MCF 10A (cell line): ENCODE results near the gene TFG. TPM values are rescaled to one million over a fixed set of nuclear protein-coding genes. Genes with fewer than 3 reads are reported as not detected.

Source experiments
- BruUV-seq: library from RNA; stranded (reverse); fragments of 400-500 nt; replicated peaks from 2 replicates; lab custom pipeline; 2021; lab: Mats Ljungman, UMichigan
- CTCF ChIA-PET: fragments of 300-600 bp; sonication (Branson Sonifier 250); formaldehyde crosslinking; extraction: SDS; loops from one replicate; lab custom pipeline; 2021; ENCODE audit warnings: antibody characterized with exemption, inconsistent platforms; lab: Yijun Ruan, JAX
- POLR2A ChIA-PET: fragments of 300-600, 350-650 bp; sonication (Branson Sonifier 250); formaldehyde crosslinking; extraction: SDS; loops from one replicate; lab custom pipeline; 2020; ENCODE audit warnings: antibody characterized with exemption, inconsistent platforms; lab: Yijun Ruan, JAX
- DNase-seq: peaks from one replicate; pipeline ENCODE4 v3.0.0-alpha.2; 2018; ENCODE audit not compliant: unreplicated experiment
- H3K27ac Mint-ChIP-seq: one replicate; pipeline ENCODE4 v1.8.0; 2022; ENCODE audit warnings: mild to moderate bottlenecking, low read depth, mixed read lengths; ENCODE audit not compliant: unreplicated experiment
- H3K27me3 Mint-ChIP-seq: one replicate; pipeline ENCODE4 v1.8.0; 2022; ENCODE audit warnings: mixed read lengths; ENCODE audit not compliant: insufficient read depth, unreplicated experiment
- H3K36me3 Mint-ChIP-seq: one replicate; pipeline ENCODE4 v1.8.0; 2022; ENCODE audit warnings: mild to moderate bottlenecking, moderate library complexity, mixed read lengths; ENCODE audit not compliant: insufficient read depth, unreplicated experiment
- H3K4me1 Mint-ChIP-seq: one replicate; pipeline ENCODE4 v1.8.0; 2022; ENCODE audit warnings: mixed read lengths; ENCODE audit not compliant: insufficient read depth, unreplicated experiment
- H3K4me3 Mint-ChIP-seq: one replicate; pipeline ENCODE4 v1.8.0; 2022; ENCODE audit warnings: mild to moderate bottlenecking, moderate library complexity, mixed read lengths; ENCODE audit not compliant: unreplicated experiment
- H3K9me3 Mint-ChIP-seq: one replicate; pipeline ENCODE4 v1.8.0; 2022; ENCODE audit warnings: mixed read lengths; ENCODE audit not compliant: unreplicated experiment
- intact Hi-C: fragments of 100-400 bp; cut with micrococcal nuclease; formaldehyde crosslinking; loops from 2 replicates; pipeline ENCODE4 v1.14.1; 2022
- total RNA-seq: library from RNA; stranded (reverse); gene quantifications from 2 replicates; pipeline ENCODE4 v1.2.3, GENCODE V29; 2022
- TF ChIP-seq, protein P1 (sequence below): fragments of 200-600 bp; IDR thresholded peaks from one replicate; pipeline ENCODE4 v1.8.0; 2022; ENCODE audit warnings: antibody characterized with exemption, mild to moderate bottlenecking; ENCODE audit not compliant: unreplicated experiment

The TFG gene
- total RNA-seq, 1 experiment from 2014 or later, result 168 TPM

DNA sequence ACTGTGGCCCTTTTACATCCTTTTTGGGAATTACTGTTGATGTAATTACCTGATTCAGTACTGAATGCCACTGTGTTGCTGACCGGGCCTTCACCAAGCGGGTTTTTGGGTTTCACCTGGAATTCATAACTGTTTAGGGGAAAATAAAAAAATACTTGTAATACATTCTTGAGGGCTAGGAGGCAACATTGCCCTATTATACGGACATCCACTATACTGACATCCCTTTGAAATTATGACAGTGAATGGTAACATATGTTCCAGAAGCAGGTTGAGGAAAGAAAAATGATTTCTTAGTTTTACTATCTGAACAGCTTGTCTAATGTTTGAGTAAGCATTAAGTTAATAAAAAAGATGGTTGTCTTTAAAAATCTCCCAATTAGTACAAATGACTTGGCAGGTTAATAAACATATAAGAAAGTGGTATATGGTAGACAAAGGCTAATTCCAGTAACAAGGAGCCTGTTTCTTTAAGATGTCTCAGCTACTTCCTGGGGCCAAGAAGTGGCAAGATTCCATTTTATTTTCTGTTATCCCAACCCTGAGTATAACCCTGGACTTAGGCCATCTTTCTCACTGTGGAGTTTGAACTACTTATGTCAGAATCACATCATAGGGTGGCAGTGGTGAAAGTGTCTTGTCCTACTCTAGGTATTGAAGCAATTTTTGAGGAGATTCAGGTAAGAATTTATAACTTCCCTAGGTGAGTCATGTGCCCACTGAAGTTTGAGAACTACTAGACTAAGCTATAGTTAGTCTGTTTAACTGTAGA lies 45.5 kb downstream of the TFG start:
- POLR2A ChIA-PET, result interaction anchor here (0.6 to 0.7 kb wide), 2 partner anchors 21 to 491 kb away, joined by 3 to 4 read pairs; no protein-coding TSS in a partner anchor
- H3K27me3 Mint-ChIP-seq, result no peaks in the 10 kb centered on the region
- H3K36me3 Mint-ChIP-seq, result peaks cover 52% of the 10 kb centered on the region
- no TSS peak for BruUV-seq
- intact Hi-C loops, result no loop called here
- no peak for DNase-seq
- no peak overlapping the region for H3K4me3 Mint-ChIP-seq
- no peaks in the 10 kb centered on the region for H3K9me3 Mint-ChIP-seq
- H3K27ac Mint-ChIP-seq, result no peak overlapping the region
- TF ChIP-seq, protein P1, sequence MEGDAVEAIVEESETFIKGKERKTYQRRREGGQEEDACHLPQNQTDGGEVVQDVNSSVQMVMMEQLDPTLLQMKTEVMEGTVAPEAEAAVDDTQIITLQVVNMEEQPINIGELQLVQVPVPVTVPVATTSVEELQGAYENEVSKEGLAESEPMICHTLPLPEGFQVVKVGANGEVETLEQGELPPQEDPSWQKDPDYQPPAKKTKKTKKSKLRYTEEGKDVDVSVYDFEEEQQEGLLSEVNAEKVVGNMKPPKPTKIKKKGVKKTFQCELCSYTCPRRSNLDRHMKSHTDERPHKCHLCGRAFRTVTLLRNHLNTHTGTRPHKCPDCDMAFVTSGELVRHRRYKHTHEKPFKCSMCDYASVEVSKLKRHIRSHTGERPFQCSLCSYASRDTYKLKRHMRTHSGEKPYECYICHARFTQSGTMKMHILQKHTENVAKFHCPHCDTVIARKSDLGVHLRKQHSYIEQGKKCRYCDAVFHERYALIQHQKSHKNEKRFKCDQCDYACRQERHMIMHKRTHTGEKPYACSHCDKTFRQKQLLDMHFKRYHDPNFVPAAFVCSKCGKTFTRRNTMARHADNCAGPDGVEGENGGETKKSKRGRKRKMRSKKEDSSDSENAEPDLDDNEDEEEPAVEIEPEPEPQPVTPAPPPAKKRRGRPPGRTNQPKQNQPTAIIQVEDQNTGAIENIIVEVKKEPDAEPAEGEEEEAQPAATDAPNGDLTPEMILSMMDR, result no peak
- no peaks in the 10 kb centered on the region for H3K4me1 Mint-ChIP-seq
- CTCF ChIA-PET, result interaction anchor here (0.7 to 2.4 kb wide), 8 partner anchors 12 to 442 kb away, joined by 3 to 7 read pairs (median 4); no protein-coding TSS in a partner anchor

DNA sequence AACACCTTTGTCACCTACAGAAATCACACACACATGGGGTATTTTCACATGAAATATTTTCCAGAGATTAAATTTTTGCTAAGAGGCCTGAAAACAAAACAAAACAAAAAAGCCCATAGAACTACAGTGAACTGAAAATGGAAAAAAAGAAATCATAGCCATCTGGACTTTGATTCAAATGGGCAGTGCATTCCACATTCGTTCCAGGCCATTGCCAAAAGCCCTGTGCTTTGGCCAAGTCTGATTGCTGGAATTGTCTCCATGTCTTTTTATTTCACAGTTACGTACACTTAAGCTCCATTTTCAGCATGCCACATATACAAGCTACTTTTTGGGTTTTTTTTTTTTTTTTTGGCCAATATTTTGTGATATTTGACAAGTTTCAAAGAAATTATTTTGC lies 47.1 kb downstream of the TFG start:
- H3K4me3 Mint-ChIP-seq, result no peak overlapping the region
- intact Hi-C loops, result no loop called here
- peaks cover 37% of the 10 kb centered on the region for H3K36me3 Mint-ChIP-seq

DNA sequence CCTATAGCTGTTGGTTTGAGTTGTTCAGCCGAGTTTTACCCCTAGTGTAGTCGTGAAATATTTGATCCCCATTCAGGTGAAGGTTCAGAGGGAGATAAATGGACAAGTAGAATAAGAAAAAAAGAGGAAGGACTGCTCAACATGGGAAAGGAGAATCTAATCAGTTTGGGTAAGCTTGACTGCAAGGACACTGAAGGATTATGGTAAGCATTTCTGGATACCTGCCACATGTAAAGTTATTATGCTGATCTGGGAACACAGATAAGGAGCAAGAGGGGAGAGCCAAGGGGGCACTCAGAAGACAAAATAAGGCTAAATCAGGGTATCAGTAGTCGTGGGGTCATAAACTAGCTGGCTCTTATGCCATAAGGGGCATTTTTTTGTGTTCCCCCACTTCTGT lies 49.9 kb downstream of the TFG start:
- CTCF ChIA-PET, result interaction anchor here (0.6 to 1.7 kb wide), 5 partner anchors 10 to 437 kb away, joined by 3 to 4 read pairs (median 3); no protein-coding TSS in a partner anchor
- TF ChIP-seq, protein P1, result no peak
- H3K27ac Mint-ChIP-seq, result no peak overlapping the region

More for the DNA sequence above, 47.1 kb downstream of the TFG start:
- CTCF ChIA-PET, result no interaction called here
- no peak for DNase-seq
- H3K4me1 Mint-ChIP-seq, result no peaks in the 10 kb centered on the region
- H3K27me3 Mint-ChIP-seq, result no peaks in the 10 kb centered on the region
- H3K9me3 Mint-ChIP-seq, result no peaks in the 10 kb centered on the region
- peak overlapping the region; percentile 46 for H3K27ac Mint-ChIP-seq
- TF ChIP-seq, protein P1, result no peak
- BruUV-seq, result no TSS peak
- POLR2A ChIA-PET, result interaction anchor here (0.8 kb wide), 1 partner anchor 109 kb away, joined by 3 read pairs; no protein-coding TSS in a partner anchor

DNA sequence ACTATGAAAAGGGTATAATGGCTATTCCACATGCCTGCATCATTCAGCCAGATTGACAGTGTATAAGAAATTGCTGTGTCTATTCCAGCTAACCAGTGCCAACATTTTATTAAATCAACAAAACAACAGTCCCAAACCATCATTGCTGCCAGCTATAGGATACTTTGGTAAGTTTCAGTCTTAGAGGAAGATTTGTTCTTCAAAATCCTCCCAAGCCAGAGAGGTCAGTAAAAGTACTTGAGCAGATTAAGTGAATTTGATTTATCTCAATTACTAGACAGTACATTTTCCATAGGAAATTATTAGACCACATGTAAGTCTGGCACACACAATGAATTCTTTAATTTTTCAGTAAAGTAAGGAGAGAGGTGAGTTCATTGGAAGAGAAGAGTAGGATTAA lies 50.7 kb downstream of the TFG start:
- Mint-ChIP-seq H3K4me1 (peaks cover 7% of the 10 kb centered on the region), H3K4me3 (no peak overlapping the region), H3K36me3 (peaks cover 9% of the 10 kb centered on the region), H3K27ac (no peak overlapping the region), H3K9me3 (no peaks in the 10 kb centered on the region), H3K27me3 (no peaks in the 10 kb centered on the region)
- intact Hi-C loops, result no loop called here
- ChIA-PET CTCF (interaction anchor here (0.6 to 1.7 kb wide), 7 partner anchors 9 to 437 kb away, joined by 3 to 7 read pairs (median 3); no protein-coding TSS in a partner anchor), POLR2A (interaction anchor here (0.6 to 3.2 kb wide), 4 partner anchors 8 to 147 kb away, joined by 3 to 10 read pairs (median 4); no protein-coding TSS in a partner anchor)
- no peak for DNase-seq
- TF ChIP-seq, protein P1, result no peak
- no TSS peak for BruUV-seq

More for the DNA sequence above, 49.9 kb downstream of the TFG start:
- peaks cover 17% of the 10 kb centered on the region for H3K36me3 Mint-ChIP-seq
- BruUV-seq, result no TSS peak
- no peaks in the 10 kb centered on the region for H3K9me3 Mint-ChIP-seq
- H3K27me3 Mint-ChIP-seq, result no peaks in the 10 kb centered on the region
- H3K4me3 Mint-ChIP-seq, result no peak overlapping the region
- DNase-seq, result no peak
- intact Hi-C loops, result no loop called here
- H3K4me1 Mint-ChIP-seq, result peaks cover 6% of the 10 kb centered on the region
- POLR2A ChIA-PET, result interaction anchor here (0.5 to 3.2 kb wide), 3 partner anchors 12 to 431 kb away, joined by 3 to 10 read pairs (median 3); no protein-coding TSS in a partner anchor
